ENCODE measurements around the gene PELI3.

The PELI3 gene

DNA sequence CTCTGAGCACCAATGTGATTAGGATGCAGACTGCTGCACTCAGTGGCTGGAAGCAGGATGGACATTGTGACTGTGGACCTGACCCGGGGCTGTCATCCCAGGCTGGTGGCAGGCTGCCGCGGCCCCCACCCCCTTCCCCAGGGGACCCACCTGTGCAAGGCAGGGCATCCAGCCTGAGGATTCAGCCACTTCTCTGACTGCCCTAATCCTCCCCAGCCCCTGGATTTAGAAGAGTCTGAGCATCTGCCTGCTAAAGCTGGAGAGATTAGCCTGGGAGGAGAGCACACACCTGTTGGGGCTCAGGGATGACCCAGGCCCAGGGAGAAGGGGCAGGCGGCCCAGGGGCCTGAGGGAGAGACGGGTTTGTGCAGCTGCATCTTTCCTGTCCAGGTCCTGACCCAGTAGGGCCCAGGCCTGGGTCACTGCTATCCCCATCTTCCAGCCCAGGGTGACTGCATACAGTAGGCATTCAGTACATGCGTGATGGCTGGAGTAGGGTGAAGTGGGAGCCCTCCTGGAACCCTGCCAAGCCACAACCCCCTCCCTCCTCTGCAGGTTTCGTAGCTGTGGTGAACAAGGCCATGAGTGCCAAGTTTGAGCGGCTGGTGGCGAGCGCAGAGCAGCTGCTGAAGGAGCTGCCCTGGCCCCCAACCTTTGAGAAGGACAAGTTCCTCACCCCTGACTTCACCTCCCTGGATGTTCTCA lies 25.6 kb downstream of the PELI3 start:
- H3K4me3 ChIP-seq (ENCODE audit: low read depth, low read length), result no peak overlapping the region
- no peak for DNase-seq (ENCODE audit: low read depth)

GRCh38 chr11:66493130-66493529 lies 26.4 kb downstream of the PELI3 start:
- no peak overlapping the region for H3K4me3 ChIP-seq (ENCODE audit: low read depth, low read length)
- no peak for DNase-seq (ENCODE audit: low read depth)

- no peak for DNase-seq (ENCODE audit: low read depth)
- no peak overlapping the region for H3K4me3 ChIP-seq (ENCODE audit: low read depth, low read length)
Measured at GRCh38 chr11:66494458-66494857, 27.8 kb downstream of the PELI3 start.

- no peak overlapping the region for H3K4me3 ChIP-seq (ENCODE audit: low read depth, low read length)
- DNase-seq (ENCODE audit: low read depth), result no peak
Measured at GRCh38 chr11:66494935-66495334, 28.2 kb downstream of the PELI3 start.

- no peak overlapping the region for H3K4me3 ChIP-seq (ENCODE audit: low read depth, low read length)
- DNase-seq (ENCODE audit: low read depth), result no peak
Measured at GRCh38 chr11:66495401-66495854, 28.7 kb downstream of the PELI3 start.

DNA sequence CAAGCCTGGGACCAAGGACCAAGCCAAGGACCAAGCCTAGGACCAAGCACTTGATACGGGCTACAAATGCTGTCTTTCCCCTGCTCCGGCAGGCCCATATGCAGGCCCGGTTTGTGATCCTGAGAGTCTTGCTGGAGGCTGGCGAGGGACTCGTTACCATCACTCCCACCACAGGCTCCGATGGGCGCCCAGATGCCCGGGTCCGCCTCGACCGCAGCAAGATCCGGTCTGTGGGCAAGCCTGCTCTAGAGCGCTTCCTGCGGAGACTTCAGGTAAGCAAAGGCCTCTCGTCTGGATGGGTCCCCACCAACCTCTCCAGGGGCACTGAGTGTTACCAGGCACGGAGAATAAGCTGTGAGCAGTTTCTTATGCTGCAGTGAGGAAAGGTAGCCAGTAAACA lies 30.5 kb downstream of the PELI3 start:
- DNase-seq (ENCODE audit: low read depth), result no peak
- no peak overlapping the region for H3K4me3 ChIP-seq (ENCODE audit: low read depth, low read length)

- no peak overlapping the region for H3K4me3 ChIP-seq (ENCODE audit: low read depth, low read length)
- no peak for DNase-seq (ENCODE audit: low read depth)
Measured at GRCh38 chr11:66498506-66498905, 31.8 kb downstream of the PELI3 start.

DNA sequence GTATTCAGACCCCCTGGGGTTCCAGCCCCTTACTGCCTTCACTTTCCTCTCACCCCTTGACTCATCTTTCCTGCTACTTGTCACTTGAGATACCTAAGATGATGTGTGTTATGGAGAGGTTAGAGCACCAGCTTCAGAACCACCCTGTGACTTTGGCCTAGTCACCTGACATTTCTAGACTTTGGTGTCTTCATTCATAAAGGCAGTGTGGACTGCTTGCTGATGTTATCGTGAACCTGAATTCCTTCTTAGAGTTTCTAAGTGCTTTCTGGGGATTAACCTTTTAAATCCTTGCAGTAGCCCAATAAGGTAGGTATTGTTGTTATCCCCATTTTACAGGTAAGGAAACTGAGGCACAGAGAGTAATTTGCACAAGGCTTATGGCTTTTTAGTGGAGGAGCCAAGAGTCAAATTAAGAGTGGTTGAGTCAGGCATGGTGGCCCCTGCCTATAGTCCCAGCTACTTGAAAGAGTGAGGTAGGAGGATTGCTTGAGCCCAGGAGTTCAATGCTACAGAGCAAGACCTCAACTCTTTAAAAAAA lies 38.6 kb downstream of the PELI3 start:
- no peak for DNase-seq (ENCODE audit: low read depth)
- no peak overlapping the region for H3K4me3 ChIP-seq (ENCODE audit: low read depth, low read length)

DNA sequence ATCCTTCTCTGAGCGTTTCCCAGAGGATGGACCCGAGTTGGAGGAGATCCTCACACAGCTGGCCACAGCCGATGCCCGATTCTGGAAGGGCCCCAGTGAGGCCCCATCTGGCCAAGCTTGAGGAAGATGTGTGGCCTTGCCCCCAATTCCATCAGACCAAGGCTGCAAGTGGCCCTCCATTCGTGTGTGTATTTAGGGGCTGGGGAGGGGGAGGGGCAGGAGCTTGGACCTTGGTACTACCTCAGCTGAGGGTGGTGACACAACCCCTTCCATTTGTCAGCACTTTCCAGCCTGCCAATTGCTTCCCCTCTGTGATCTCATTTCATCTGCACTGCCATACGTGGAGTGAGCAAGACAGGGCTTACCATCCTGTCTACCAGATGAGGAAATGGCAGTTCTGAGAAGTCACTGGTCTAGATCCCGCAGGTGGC lies 42.4 kb downstream of the PELI3 start:
- no peak for DNase-seq (ENCODE audit: low read depth)
- no peak overlapping the region for H3K4me3 ChIP-seq (ENCODE audit: low read depth, low read length)

DNA sequence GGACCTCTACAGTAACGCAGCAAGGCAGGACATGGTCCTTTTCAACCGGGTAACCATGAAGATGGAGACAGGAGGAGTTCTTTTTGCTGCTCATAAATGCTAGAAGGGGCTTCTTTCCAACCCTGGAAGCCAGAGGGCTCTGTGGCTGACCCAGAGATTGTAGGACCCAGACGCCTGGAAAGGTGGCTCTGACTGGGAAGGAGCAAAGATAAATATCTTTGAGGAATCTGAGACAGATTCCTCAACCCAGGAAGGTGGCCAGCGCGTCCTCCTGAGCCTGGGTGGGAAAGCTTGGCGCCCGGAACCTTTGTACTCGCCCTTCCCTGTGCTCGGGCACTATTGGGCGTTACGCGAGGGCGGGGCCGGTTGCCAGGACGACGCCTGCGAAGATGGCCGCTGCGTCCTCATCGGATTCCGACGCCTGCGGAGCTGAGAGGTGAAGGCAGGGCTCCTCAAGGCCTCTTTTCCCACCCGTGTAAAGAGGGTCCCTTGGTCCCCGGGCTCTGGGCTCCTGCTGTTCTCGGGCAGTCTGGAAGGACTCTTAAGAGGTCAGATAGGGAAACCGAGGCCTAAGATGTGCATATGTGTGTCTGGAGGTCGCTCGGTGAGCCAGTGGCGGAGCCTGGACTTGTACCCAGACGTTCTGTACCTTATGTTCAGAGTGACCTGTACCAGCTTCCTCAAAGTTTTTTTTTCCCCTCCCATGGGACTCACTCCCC lies 43.7 kb downstream of the PELI3 start, which contains the start of gene BBS1:
TSS of gene BBS1 (plus strand) at position 365 of the 719 bp plus-strand sequence. CDS start at position 390, 25 bp downstream.
- DNase-seq (ENCODE audit: low read depth), result peak; percentile 29
- H3K4me3 ChIP-seq (ENCODE audit: low read depth, low read length), result peak within 1 kb of the TSS; percentile 84

DNA sequence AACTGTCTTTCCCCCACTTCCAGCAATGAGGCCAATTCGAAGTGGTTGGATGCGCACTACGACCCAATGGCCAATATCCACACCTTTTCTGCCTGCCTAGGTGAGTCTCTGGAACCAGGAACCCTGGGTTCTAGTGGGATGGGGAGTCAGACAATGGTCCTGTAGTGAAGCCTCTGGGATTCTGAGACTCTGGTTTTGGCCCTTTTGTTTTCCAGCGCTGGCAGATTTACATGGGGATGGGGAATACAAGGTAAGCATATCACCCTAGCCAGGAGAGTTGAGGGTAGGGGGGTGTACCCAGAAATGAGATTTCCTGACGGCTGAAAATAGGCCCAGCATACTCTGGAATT lies 44.3 kb downstream of the PELI3 start:
- DNase-seq (ENCODE audit: low read depth), result no peak
- peak overlapping the region; percentile 84 for H3K4me3 ChIP-seq (ENCODE audit: low read depth, low read length)

DNA sequence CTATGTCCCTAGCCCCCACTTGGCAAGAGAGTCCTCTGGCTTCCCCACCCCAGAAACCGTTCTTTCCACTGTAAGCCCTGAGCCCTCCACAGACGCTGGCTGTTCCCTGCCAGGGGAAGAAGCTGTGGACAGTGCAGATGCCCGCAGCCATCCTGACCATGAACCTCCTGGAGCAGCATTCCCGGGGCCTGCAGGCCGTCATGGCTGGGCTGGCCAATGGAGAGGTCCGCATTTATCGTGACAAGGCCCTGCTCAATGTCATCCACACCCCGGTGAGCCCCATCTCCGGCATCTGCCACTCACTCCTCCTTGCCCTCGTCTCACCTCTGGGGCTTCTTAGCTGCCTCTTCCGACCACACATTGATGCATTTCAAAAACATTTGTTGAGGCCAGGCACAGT lies 56.9 kb downstream of the PELI3 start:
- DNase-seq (ENCODE audit: low read depth), result no peak
- H3K4me3 ChIP-seq (ENCODE audit: low read depth, low read length), result no peak overlapping the region

- no peak overlapping the region for H3K4me3 ChIP-seq (ENCODE audit: low read depth, low read length)
- no peak for DNase-seq (ENCODE audit: low read depth)
Measured at GRCh38 chr11:66524304-66525040, 57.8 kb downstream of the PELI3 start.
